B cell (primary cell): Measurements from ENCODE around the gene AMMECR1L. TPM values are rescaled to one million over a fixed set of nuclear protein-coding genes. Genes with fewer than 3 reads are reported as not detected.

Source experiments
- ATAC-seq: fragments of 200-7000 bp; cut with Tn5 transposase; one replicate; pipeline ENCODE4 v1.10.0; 2021; ENCODE audit warnings: low read depth, mild to moderate bottlenecking, moderate number of reproducible peaks, moderate library complexity
- CTCF ChIA-PET: fragments of 350-600 bp; sonication (Branson Sonifier 250); formaldehyde crosslinking; loops from one replicate; lab custom pipeline; 2021; ENCODE audit warnings: antibody characterized with exemption, inconsistent platforms; lab: Charles Lee
- POLR2A ChIA-PET: fragments of 350-600 bp; sonication (Branson Sonifier 250); formaldehyde crosslinking; loops from one replicate; lab custom pipeline; 2021; ENCODE audit warnings: antibody characterized with exemption; lab: Charles Lee
- DNase-seq: peaks from one replicate; pipeline ENCODE4 v3.0.0; 2013
- H2AFZ ChIP-seq: 2 replicates; pipeline ENCODE4 v1.6.1; 2012; ENCODE audit warnings: mild to moderate bottlenecking, low read depth, low read length; ENCODE audit not compliant: insufficient read depth, poor library complexity, severe bottlenecking
- H3K27ac ChIP-seq, 2 donors: 1 replicate in 1 of 2; 2 replicates in 1 of 2; pipeline ENCODE4 v1.5.1; 2012 to 2013; ENCODE audit warnings: low read length in 2 of 2, mild to moderate bottlenecking in 2 of 2, moderate library complexity in 1 of 2
- H3K27me3 ChIP-seq, 4 experiments: fragments of 200-600 bp in 1 of 4; sonication (generic) in 1 of 4; replicated peaks in 1 of 4; 1 replicate in 2 of 4; 2 replicates in 2 of 4; pipeline versions ENCODE4 v1.6.1 to v1.7.0; 2013 to 2016; ENCODE audit warnings: low read length in 3 of 4, mild to moderate bottlenecking in 2 of 4, mixed read lengths in 1 of 4, moderate library complexity in 1 of 4; ENCODE audit not compliant: insufficient read depth in 4 of 4, control insufficient read depth in 3 of 4; ENCODE audit errors: control extremely low read depth in 1 of 4
- H3K36me3 ChIP-seq, 2 experiments: replicated peaks in 1 of 2; 1 replicate in 1 of 2; 2 replicates in 1 of 2; pipeline versions ENCODE4 v1.6.1 to v1.7.1; 2013; ENCODE audit warnings: low read length in 1 of 2; ENCODE audit not compliant: insufficient read depth in 2 of 2, control insufficient read depth in 1 of 2; ENCODE audit errors: control extremely low read depth in 1 of 2, extremely low read depth in 1 of 2
- H3K4me1 ChIP-seq, 2 donors: fragments of 200-600 bp in 1 of 2; sonication (generic) in 1 of 2; 1 replicate in 1 of 2; 2 replicates in 1 of 2; pipeline versions ENCODE4 v1.5.1 to v1.6.1; 2013 to 2017; ENCODE audit warnings: low read length in 2 of 2; ENCODE audit not compliant: control insufficient read depth in 2 of 2, insufficient read depth in 2 of 2
- H3K4me2 ChIP-seq: replicated peaks from 2 replicates; pipeline ENCODE3; 2012; ENCODE audit warnings: mild to moderate bottlenecking, low read depth, low read length; ENCODE audit not compliant: poor library complexity, severe bottlenecking
- H3K4me3 ChIP-seq, 5 experiments: fragments of 200-600 bp in 1 of 5; sonication (generic) in 1 of 5; 1 replicate in 3 of 5; 2 replicates in 2 of 5; pipeline versions ENCODE4 v1.5.1 to v1.7.0; 2011 to 2016; ENCODE audit warnings: low read length in 4 of 5, mild to moderate bottlenecking in 4 of 5, low read depth in 2 of 5, control low read depth in 1 of 5, moderate library complexity in 1 of 5; ENCODE audit not compliant: insufficient read depth in 1 of 5; ENCODE audit errors: control extremely low read depth in 1 of 5, extremely low read depth in 1 of 5
- H3K79me2 ChIP-seq: fragments of 200-600 bp; sonication (generic); one replicate; pipeline ENCODE4 v1.6.0; 2016; ENCODE audit warnings: low read length; ENCODE audit not compliant: control insufficient read depth, insufficient read depth
- H3K9ac ChIP-seq: fragments of 200-600 bp; sonication (generic); 2 replicates; pipeline ENCODE4 v1.6.1; 2017; ENCODE audit warnings: mild to moderate bottlenecking, low read length, moderate library complexity
- H3K9me3 ChIP-seq, 3 donors: one replicate each; pipeline versions ENCODE4 v1.6.1 to v1.7.1; 2013; ENCODE audit warnings: low read length in 2 of 3; ENCODE audit not compliant: control insufficient read depth in 2 of 3, insufficient read depth in 1 of 3; ENCODE audit errors: control extremely low read depth in 1 of 3
- H4K20me1 ChIP-seq: 2 replicates; pipeline ENCODE4 v1.6.0; 2012; ENCODE audit warnings: mild to moderate bottlenecking, low read length; ENCODE audit not compliant: insufficient read depth, control insufficient read depth, poor library complexity, severe bottlenecking
- H3K27ac Mint-ChIP-seq: one replicate; pipeline ENCODE4 v1.8.0; 2021; ENCODE audit warnings: mixed read lengths
- H3K27me3 Mint-ChIP-seq: one replicate; pipeline ENCODE4 v1.8.0; 2021; ENCODE audit warnings: mixed read lengths
- H3K4me1 Mint-ChIP-seq: one replicate; pipeline ENCODE4 v1.8.0; 2021; ENCODE audit warnings: mixed read lengths
- H3K4me3 Mint-ChIP-seq: one replicate; pipeline ENCODE4 v1.8.0; 2021; ENCODE audit warnings: mixed read lengths
- H3K9me3 Mint-ChIP-seq: one replicate; pipeline ENCODE4 v1.8.0; 2022; ENCODE audit warnings: mixed read lengths; ENCODE audit not compliant: insufficient read depth
- EZH2 ChIP-seq: IDR thresholded peaks from 2 replicates; pipeline ENCODE4 v1.6.1; 2012; ENCODE audit warnings: borderline replicate concordance, low read depth, mild to moderate bottlenecking, moderate library complexity, low read length; ENCODE audit not compliant: insufficient read depth, poor library complexity, severe bottlenecking
- WGBS: methylation state at CpG from one replicate; pipeline ENCODE4 v1.1.5; 2013; ENCODE audit warnings: missing lambda C conversion rate; ENCODE audit not compliant: insufficient coverage; 5-methylcytosine and 5-hydroxymethylcytosine counted together
- intact Hi-C: fragments of 100-400 bp; cut with micrococcal nuclease; formaldehyde crosslinking; loops from one replicate; pipeline ENCODE4 v1.10.0; 2022
- polyA plus RNA-seq: library from polyadenylated mRNA; depleted of rRNA; stranded (reverse); fragments of >200 nt; gene quantifications from 2 replicates; pipeline ENCODE4 v1.2.3, GENCODE V29; 2012
- total RNA-seq, 2 donors: library from RNA; stranded (reverse); fragments of 120-200 nt in 1 of 2; gene quantifications; 1 replicate in 1 of 2; 2 replicates in 1 of 2; pipeline versions ENCODE4 v1.2.3 to v1.2.4, GENCODE V29; 2013 to 2022
- TF ChIP-seq, protein P1 (sequence below): fragments of 200-600 bp; IDR thresholded peaks from one replicate; pipeline ENCODE4 v1.8.0; 2022; ENCODE audit warnings: antibody characterized with exemption, mild to moderate bottlenecking

The AMMECR1L gene
- total and polyA plus RNA-seq, 2 donors (not counting 1 experiment from before 2014, with no cell fraction given): 8.3 to 15.2 TPM

DNA sequence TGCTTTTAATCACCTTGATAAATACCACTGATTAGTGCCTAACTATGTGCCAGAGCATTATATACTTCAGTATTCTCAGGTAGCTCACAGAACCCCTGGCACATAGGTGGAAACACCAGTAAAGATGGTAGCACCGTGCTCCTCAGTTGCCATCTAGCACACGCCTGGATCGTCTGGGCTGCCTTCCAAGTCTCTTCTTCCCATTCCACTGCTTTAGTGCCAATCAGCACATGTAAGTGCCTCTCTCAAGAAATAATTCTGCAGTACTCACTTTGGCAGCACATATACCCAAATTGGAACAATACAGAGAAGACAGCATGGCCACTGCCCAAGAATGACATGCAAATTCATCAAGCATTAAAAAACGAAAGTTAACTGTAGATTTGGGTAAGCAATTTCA lies 40.8 kb downstream of the AMMECR1L start:
- no peak overlapping the region for H3K4me2 ChIP-seq
- H3K79me2 ChIP-seq: no peaks in the 10 kb centered on the region
- no peak overlapping the region for H3K27ac ChIP-seq
- POLR2A ChIA-PET: no interaction called here
- CTCF ChIA-PET: no interaction called here
- TF ChIP-seq EZH2: no peak
- TF ChIP-seq, protein P1, sequence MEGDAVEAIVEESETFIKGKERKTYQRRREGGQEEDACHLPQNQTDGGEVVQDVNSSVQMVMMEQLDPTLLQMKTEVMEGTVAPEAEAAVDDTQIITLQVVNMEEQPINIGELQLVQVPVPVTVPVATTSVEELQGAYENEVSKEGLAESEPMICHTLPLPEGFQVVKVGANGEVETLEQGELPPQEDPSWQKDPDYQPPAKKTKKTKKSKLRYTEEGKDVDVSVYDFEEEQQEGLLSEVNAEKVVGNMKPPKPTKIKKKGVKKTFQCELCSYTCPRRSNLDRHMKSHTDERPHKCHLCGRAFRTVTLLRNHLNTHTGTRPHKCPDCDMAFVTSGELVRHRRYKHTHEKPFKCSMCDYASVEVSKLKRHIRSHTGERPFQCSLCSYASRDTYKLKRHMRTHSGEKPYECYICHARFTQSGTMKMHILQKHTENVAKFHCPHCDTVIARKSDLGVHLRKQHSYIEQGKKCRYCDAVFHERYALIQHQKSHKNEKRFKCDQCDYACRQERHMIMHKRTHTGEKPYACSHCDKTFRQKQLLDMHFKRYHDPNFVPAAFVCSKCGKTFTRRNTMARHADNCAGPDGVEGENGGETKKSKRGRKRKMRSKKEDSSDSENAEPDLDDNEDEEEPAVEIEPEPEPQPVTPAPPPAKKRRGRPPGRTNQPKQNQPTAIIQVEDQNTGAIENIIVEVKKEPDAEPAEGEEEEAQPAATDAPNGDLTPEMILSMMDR: no peak
- DNase-seq (no peak), ATAC-seq (no peak)
- H3K27me3 ChIP-seq: no peaks in the 10 kb centered on the region
- H4K20me1 ChIP-seq: peaks cover 4% of the 10 kb centered on the region
- no peaks in the 10 kb centered on the region for H3K9me3 Mint-ChIP-seq
- H3K27ac Mint-ChIP-seq: no peak overlapping the region
- H3K9ac ChIP-seq: no peak overlapping the region
- peaks cover 17 to 44% of the 10 kb centered on the region in 2 experiments for H3K36me3 ChIP-seq
- H2AFZ ChIP-seq: no peak overlapping the region
- no peaks in the 10 kb centered on the region for H3K4me1 ChIP-seq
- H3K27me3 Mint-ChIP-seq: no peaks in the 10 kb centered on the region
- intact Hi-C loops: no loop called here
- H3K4me3 Mint-ChIP-seq: no peak overlapping the region
- WGBS: 100% methylated on average over 3 of the region's 4 CpGs
- H3K4me1 Mint-ChIP-seq: no peaks in the 10 kb centered on the region
- no peak overlapping the region for H3K4me3 ChIP-seq
- H3K9me3 ChIP-seq: no peaks in the 10 kb centered on the region

DNA sequence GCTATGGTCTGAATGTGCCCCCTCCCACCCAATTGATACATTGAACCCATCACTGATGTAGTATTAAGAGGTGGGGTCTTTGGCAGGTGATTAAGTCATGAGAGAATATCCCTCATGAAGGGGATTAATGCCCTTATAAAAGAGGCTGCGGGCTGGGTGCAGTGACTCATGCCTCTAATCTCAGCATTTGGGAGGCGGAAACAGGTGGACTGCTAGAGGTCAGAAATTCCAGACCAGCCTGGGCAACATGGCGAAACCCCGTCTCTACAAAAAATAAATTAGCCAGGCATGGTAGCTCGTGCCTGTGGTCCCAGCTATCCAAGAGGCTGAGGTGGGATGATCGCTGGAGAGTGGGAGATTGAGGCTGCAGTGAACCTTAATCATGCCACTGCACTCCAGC lies 42.1 kb downstream of the AMMECR1L start:
- CTCF ChIA-PET: no interaction called here

More for the DNA sequence above, 42.1 kb downstream of the AMMECR1L start:
- Histone ChIP-seq H3K27ac (no peak overlapping the region), H3K27me3 (no peaks in the 10 kb centered on the region), H2AFZ (no peak overlapping the region), H3K9ac (no peak overlapping the region), H3K36me3 (peaks cover 9 to 33% of the 10 kb centered on the region in 2 experiments), H4K20me1 (no peaks in the 10 kb centered on the region), H3K9me3 (no peaks in the 10 kb centered on the region), H3K4me2 (no peak overlapping the region), H3K79me2 (no peaks in the 10 kb centered on the region), H3K4me1 (no peaks in the 10 kb centered on the region), H3K4me3 (no peak overlapping the region)
- no peaks in the 10 kb centered on the region for H3K27me3 Mint-ChIP-seq
- ATAC-seq (no peak), DNase-seq (no peak)
- WGBS: 98% methylated on average over 4 of the region's 6 CpGs
- intact Hi-C loops: no loop called here
- no peaks in the 10 kb centered on the region for H3K4me1 Mint-ChIP-seq
- H3K9me3 Mint-ChIP-seq: no peaks in the 10 kb centered on the region
- TF ChIP-seq, protein P1: no peak
- TF ChIP-seq EZH2: no peak
- POLR2A ChIA-PET: no interaction called here
- no peak overlapping the region for H3K27ac Mint-ChIP-seq
- no peak overlapping the region for H3K4me3 Mint-ChIP-seq
